ENCODE data around the gene C6orf118. TPM values are rescaled to one million over a fixed set of nuclear protein-coding genes. Genes with fewer than 3 reads are reported as not detected.

Gene C6orf118
- total RNA-seq, 1 donor from 2014 or later: 1.9 TPM

GRCh38 chr6:165244524-165245247 lies 64.7 kb downstream of the C6orf118 start:
- no peak for DNase-seq (ENCODE audit: low spot score)

- DNase-seq (ENCODE audit: low spot score): no peak
Measured at GRCh38 chr6:165243801-165244200, 65.6 kb downstream of the C6orf118 start.

- no peak for DNase-seq (ENCODE audit: low spot score)
Measured at GRCh38 chr6:165236326-165236725, 73.1 kb downstream of the C6orf118 start.

- no peak for DNase-seq (ENCODE audit: low spot score)
Measured at GRCh38 chr6:165232731-165233488, 76.5 kb downstream of the C6orf118 start.

- DNase-seq (ENCODE audit: low spot score): peak; percentile 69
Measured at GRCh38 chr6:165231581-165232561, 77.5 kb downstream of the C6orf118 start.

DNA sequence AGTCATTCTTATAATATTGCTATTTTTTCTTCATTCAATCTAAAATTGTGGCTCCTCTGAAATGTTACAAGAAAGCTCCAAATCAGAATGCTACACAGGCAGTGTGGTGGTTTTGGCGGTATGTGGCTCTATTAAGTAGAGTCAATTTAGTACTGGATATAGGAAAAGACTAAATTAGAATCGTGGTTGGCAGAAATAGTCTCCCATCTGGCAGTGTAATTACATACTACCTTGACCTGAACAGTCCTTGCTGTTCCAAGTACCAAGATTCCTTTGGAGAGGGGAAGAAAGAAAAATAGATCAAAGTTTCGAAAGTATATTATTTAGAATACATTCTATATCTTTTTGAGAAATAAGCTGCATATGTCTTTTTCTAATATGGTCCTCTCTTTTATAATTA lies 78.2 kb downstream of the C6orf118 start:
- DNase-seq (ENCODE audit: low spot score): no peak
